Measurements from ENCODE around the gene ANGPTL4.
"Not testable (repeated sequence)": the region's sequence is repeated elsewhere in the genome, so short reads cannot be mapped to it uniquely, and the experiment has no call there.

ANGPTL4 gene

DNA sequence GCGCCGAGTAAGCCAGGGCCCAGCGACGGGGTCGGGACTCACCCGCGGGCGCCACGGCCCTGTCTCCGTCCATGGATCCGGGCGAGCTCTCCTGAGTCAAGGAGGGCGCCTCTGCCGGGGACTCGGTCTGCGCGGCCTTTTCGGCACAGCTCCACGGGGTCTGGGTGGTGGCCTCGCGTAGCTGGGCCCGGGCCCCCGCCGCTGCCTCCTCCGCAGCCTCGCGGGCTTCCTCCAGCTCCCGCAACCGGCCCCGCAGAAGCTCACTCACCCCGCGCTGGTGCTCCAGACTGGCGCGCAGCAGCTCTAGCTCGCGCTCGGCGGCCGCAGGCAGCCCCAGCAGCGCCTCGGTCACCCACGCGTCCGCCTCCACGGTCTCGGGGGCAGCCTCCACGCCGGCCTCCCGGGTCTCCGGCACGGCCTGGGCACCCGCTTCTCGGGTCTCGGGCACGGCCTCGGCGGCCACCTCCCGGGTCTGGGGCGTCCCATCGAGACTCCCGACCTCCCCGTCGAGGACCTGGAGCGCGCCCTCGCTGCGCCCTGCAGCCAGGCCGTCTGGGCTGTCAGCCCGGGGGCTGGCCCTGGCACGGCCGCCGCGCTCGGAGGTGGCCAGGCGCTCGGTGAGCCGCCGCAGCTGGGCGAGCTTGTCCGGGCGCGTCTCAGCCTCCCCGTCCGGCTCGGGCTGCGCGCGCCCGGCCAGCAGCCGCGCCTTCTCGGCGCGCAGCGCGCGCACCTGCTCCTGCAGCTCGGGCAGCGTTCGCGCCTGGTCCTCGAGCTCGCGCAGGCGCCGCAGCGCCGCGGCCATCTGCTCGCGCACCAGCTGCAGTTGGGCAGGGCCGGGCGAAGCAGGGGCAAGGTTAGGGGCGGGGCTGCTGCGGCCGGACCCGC, 29.3 kb upstream of the ANGPTL4 start:
- DNase-seq (ENCODE audit: low spot score) = no peak

DNA sequence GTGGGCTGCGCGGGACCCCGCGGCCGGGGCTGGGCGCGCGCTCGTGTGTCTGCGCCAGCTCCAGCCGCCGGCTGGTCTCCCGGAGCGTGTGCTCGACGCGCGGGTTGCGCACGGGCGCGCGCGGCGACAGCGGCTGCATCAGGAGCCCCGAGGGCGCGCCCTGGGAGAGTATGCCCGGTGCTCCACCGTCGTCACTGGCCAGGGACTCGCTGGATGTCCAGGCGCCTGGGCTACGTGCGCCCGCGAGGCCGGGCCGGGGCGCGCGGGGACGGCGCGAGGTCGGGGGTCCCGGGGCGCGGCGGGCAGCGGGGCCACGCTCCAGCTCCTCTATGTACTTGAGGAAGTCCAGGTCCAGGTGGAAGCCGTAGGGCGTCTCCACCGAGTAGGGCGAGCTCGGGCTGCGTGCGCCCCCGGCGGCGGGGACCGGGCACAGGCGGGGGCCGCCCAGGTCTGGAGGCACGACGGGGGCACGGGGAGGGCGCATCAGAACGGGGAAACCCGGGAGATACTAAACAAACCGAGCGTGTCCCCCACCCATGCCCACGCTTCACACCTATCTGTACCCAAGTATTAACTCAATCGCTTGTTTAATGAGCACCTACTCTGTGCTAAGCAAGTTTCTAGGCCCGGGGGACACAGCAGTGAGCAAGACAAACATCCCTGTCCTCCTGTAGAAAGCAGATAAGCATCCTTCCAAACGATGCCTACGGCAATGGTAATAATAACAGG, 28.4 kb upstream of the ANGPTL4 start:
- DNase-seq (ENCODE audit: low spot score) = no peak

DNA sequence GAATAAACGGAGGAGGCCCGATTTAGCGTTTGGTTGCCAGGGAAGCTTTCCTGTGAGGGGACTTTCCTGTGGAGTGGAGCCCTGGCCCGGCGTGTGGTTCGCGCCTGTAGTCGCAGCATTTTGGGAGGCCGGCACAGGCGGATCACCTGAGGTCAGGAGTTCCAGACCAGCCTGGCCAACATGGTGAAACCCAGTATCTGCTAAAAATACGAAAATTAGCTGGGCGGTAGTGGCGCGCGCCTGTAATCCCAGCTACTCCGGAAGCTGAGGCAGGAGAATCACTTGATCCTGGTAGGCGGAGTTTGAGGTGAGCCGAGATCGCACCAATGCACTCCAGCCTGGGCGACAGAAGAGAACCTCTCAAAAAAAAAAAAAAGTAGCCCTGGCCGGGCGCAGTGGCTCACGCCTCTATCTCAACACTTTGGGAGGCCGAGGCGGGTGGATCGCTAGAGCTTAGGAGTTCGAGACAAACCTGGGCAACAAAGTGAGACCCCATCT, 27.8 kb upstream of the ANGPTL4 start:
- DNase-seq (ENCODE audit: low spot score) = no peak

DNA sequence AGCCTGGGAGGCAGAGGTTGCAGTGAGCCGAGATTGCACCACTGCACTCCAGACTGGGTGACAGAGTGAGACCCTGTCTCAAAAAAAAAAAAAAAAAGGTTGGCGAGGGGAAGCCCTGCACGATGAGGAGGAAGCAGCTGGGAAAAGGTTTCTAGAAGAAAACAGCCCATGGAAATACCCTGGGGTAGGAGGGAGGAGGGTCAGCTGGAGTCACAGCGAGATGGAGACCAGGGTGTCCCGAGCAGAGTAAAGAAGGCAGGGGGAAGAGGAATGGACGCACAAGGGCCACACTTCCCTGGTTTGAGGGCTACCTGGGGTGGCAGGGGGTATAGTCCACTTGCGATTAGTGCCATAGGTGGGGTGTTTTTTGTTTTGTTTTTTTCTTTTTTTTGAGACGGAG, 27.3 kb upstream of the ANGPTL4 start:
- DNase-seq (ENCODE audit: low spot score) = no peak

DNA sequence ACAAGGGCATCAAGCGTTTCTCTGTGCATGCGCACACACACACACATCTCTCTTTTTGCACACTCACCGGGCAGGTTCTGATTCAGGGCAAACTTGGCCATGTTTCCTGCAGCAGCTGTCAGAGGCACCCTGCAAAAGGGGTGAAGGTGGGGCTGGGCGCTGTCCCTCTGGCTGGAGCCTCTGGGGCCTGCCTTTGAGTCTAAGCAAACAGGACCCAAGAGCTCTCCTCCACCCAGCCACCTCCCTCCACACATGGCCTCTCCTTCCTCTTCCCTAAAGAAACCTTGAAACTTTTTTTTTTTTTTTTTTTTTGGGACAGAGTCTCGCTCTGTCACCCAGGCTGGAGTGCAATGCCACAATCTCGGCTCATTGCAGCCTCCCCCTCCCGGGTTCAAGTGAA, 26.2 kb upstream of the ANGPTL4 start:
- DNase-seq (ENCODE audit: low spot score) = no peak

DNA sequence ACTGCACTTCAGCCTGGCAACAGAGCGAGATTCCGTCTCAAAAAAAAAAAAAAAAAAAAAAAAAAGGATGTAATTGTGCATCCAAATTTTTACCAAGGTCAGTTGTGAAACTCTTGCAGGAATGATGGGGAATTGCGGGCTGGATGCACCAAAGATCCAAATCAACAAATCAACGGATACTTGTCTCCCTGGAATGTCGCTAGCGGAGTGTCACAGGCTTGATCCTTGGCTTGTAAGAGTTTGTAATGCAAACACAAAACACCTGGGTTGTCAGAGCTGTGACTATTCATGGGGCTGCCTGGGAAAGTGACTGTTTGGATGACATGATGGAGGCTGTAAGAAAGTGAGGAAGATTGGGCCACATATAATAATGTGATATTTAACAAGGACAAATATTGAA, 25.1 kb upstream of the ANGPTL4 start:
- DNase-seq (ENCODE audit: low spot score) = no peak

DNA sequence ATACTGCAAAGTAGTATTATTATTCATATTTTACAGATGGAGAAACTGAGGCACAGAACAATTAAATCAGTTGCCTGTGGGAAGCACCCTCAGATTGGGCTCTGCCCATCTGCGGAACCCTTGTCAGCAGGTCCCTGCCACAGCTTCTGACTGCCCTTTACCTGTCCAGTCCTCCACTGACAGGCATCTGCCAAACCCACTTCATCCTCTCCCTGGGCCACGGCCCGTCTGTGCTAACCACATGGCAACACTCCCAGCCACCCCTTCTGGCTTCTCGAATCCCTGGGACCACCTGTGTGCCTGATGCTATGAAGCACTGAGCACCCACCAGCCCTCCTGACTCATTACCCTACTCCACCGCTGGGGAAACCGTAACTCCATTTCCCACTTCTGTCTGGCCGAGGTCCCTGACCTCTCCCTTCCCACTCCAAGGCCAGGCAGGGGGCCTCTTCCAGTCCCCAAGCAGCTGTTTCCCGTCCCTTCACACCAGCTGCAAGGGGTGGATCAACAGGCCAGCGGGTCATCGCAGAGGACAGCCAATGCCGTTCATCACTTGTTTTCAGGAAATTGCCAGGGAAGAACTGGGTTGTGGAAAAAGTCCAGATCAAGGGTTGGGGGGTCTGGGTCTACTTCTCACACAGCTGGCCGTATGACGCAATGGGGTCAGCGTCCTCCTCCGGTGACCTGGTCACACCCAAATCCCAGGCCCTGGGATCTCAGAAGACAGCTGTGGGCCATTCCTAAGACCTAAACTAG, 23.4 kb upstream of the ANGPTL4 start:
- no peak for DNase-seq (ENCODE audit: low spot score)

DNA sequence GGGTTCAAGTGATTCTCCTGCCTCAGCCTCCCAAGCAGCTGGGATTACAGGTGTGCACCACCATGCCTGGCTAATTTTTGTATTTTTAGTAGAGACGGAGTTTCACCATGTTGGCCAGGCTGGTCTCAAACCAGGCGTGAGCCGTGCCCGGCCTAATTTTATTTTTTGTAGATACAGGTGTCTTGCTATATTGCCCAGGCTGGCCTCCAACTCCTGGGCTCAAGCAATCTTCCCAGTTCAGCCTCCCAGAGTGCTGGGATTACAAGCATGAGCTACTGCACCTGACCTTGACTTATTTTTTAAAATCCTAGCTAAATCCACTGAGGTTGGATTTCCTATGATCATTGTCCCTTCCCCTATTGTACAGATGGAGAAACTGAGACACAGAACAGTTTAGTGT, 22.5 kb upstream of the ANGPTL4 start:
- not testable (repeated sequence) for DNase-seq (ENCODE audit: low spot score)

DNA sequence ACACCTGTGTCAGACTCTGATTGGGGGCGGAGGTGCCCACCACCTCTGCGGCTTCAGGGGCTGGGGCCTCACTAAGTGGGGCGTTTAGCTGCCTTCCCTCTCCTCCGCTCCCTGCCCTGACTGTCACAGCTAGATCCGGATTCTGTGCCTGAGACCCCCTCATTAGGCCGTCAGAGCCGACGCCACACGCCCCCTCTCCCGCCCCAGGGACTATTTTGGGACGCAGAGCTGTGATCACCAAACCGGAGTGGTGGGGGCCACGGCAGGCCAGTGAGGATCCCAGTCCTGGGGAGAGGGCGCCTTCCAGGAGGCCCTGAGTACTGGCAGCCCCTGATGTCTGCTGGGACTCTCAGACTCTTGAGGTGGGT, 21.7 kb upstream of the ANGPTL4 start:
- DNase-seq (ENCODE audit: low spot score) = no peak

DNA sequence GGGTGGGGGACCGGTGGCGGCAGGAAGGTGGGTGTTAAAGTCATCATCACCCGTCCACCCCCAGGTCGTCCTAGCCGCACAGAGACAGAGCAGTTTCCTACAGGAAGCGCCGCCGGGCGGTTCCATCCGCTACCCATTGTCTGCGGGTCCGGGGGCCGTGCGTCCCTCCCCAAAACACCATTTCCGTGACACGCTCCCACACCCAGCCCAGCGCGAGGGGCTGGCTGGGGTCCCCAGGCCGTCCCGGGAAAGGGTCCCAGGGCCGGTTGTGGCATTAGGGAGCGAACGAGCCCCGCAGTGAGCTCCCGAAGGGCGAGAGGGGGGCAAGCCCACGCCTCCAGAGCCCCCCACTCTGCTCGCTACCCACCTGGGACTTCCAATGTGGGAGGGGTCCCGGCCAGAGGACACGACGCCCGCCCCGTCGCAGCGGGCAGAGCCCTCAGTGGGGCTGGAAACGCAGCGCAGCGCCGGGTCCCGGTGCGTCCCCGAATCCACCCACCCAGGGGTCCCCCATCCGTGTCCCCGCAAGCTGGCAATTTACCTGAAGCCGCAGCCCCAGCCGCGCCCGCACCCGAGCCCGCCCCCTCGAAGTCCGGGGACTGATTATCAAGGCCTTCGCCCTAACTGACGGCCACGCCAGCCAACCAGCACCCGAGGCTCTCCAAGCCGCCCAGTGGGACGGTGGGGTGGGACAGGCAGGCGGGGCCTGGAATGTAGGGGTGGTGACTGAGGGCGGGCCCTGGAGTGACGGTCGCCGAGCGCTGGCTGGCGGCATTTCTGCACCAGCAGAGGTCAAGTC, 21.1 kb upstream of the ANGPTL4 start, which contains the start of gene KANK3:
Gene KANK3, minus strand, starts transcription at position 579 of the 799 bp plus-strand sequence. CDS start 5,434 bp downstream, outside the sequence.
- DNase-seq (ENCODE audit: low spot score) = peak; percentile 92

DNA sequence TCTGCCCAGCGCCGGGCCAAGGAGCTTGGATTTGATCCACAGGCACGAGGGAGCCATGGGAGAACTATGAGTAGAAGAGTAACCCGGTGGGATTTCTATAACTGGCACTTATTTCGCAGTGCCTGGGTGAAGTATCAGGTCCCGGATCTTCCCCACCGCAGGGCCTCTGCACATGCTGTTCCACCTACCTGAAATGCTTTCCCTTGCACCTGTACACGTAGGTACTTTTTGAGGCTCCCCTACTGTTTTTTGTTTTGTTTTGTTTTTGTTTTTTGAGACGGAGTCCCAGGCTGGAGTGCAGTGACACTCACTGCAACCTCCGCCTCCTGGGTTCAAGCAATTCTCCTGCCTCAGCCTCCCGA, 20.5 kb upstream of the ANGPTL4 start:
- DNase-seq (ENCODE audit: low spot score) = no peak

DNA sequence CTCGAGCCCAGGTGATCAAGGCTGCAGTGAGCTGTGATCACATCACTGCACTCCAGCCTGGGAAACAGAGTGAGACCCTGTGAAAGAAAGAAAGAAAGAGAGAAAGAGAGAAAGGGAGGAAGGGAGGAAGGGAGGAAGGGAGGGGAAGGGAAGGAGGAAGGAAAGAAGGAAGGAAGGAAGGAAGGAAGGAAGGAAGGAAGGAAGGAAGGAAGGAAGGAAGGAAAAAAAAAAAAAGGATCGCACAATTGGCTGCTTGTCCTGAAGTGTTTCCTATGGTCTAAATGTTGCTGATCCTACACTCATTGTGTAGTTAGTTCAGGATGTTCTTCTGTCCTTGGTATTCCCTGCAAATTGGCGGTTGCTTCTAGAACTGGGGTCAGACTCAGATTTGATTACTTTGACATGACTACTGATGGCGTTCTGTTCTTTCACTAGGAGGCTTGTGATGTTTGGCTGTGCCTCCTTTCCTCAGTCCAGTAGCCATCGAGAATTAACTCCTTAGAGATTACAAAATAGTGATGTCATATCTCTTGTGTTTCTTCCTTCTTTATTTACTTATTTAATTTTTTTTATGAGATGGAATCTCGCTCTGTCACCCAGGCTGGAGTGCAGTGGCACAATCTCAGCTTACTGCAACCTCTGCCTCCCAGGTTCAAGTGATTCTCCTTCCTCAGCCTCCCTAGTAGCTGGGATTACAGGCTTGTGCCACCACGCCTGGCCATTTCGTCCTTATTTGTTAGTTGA, 14.2 kb upstream of the ANGPTL4 start:
- not testable (repeated sequence) for DNase-seq (ENCODE audit: low spot score)

DNA sequence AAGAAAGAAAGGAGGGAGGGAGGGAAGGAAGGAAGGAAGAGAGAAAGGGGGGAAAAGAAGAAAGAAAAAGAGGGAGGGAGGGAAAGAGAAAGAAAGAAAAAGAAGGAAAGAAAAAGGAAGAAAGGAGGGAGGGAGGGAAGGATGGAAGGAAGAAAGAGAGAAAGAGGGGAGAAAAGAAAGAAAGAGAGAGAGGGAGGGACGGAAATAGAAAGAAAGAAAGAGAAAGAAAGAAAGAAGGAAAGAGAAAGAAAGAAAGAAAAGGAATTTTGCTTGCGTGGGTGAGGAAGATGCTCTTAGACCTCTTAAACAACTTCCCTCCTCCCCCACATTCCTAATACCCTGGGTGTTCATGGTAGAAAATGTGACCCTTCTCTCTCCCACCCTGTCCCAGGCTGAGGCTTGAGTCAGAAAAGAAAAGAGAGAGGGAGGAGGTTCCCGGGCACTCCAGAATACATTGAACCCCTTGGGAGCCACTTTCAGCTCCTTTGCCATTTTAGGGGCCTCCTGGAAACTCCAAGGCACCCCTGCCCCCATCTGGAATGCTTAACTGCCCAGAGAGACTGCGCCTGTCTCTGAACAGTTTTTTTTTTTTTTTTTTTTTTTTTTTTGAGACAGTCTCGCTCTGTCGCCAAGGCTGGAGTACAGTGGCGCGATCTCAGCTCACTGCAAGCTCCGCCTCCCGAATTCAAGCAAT, 11.7 kb upstream of the ANGPTL4 start:
- no peak for DNase-seq (ENCODE audit: low spot score)

DNA sequence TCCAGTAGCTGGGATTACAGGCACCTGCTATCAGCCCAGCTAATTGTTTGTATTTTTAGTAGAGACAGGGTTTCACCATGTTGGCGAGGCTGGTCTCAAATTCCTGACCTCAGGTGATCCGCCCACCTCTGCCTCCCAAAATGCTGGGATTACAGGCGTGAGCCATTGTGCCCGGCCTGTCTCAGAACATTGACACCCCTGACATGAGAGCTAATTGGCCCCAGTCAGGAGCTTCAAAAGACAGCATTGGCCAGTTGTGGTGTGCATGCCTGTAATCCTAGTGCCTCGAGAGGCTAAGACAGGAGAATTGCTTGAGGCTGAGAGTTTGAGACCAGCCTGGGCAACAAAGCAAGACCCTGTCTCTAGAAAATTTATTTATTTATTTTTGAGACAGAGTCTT, 11.1 kb upstream of the ANGPTL4 start:
- not testable (repeated sequence) for DNase-seq (ENCODE audit: low spot score)

DNA sequence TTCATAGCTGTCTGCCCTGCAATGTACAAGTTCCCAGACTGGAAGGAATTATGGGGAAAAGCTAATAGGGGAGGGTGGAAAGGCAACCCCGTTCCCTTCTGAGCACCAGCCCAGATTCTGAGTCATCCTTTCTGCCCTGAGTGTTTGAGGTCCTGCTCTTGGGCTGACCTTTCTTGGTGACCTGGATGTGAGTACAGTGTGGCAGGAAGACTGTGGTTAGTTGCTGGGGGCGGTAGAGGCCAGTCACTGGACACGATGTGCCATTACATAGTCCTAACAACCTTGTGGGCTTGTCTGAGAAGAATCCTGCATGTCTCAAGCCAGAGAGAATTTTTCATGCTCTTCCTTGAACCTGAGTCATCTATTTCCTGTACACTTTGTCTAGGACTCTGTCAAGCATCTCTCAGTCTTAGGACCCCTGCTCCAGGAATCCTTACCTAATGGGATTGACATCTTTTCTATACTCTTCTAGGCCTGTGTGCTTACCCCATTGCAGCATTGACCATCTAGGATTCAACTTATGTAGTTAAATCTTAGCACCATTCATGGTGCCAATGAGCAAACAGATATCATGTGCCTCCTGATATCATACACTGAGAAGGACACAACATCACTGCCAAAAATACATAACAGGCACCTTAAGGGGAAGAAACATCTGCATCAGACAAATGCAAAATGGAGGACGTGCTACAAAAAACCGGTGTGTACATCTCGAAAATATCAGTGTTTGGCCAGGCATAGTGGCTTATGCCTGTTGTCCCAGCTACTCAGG, 8.1 kb upstream of the ANGPTL4 start:
- no peak for DNase-seq (ENCODE audit: low spot score)

DNA sequence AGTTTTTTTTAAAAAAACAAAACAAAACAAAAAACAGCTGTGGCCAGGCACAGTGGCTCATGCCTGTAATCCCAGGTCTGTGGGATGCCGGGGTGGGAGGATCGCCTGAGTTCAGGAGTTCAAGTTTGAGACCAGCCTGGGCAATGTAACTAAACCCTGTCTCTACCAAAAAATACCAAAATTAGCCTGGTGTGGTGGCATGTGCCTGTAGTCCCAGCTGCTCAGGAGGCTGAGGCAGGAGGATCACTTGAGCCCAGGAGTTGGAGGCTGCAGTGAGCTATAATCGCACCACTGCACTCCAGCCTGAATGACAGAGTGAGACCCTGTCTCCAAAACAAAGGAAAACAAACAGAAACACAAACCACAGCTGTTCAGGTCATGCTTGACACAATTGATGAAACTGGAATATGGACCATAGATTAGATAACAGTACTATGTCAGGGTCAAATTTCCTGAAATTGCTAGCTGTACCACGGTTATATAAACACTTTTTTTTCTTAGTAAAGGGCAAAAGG, 6.9 kb upstream of the ANGPTL4 start:
- no peak for DNase-seq (ENCODE audit: low spot score)

DNA sequence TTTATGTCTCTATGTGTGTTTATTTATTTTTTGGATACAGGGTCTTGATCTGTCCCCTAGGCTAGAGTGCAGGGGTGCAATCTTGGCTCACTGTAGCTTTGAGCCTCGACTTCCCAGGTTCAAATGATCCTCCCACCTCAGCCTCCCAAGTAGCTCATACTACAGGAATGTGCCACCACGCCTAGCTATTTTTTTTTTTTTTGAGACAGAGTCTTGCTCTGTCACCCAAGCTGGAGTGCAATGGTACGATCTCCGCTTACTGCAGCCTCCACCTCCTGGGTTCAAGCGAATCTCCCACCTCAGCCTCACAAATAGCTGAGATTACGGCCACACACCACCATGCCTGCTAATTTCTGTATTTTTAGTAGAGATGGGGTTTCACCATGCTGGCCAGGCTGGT, 5.0 kb upstream of the ANGPTL4 start:
- no peak for DNase-seq (ENCODE audit: low spot score)

DNA sequence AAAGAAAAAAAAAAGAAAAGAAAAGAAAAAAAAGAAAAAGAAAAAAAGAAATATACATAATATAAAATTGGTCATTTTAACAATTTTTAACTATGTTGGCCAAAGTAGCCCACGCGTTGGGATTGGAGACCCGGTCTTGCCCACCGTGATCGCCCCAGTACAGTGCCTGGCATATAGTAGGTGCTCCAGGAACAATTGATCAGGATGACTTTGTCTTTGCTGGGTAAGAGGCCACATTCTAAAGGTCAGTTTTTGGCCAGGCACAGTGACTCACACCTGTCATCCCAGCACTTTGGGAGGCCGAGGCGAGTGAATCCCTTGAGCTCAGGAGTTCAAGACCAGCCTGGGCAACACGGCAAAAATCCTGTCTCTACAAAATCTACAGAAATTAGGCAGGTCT, 3.8 kb upstream of the ANGPTL4 start:
- DNase-seq (ENCODE audit: low spot score) = no peak
